Endodermal cell (in vitro differentiated cells): ENCODE measurements around the gene TRIM46. TPM values are rescaled to one million over a fixed set of nuclear protein-coding genes. Genes with fewer than 3 reads are reported as not detected.

Source experiments
- DNase-seq: peaks from one replicate; pipeline ENCODE4 v3.0.0-alpha.2; 2017
- H3K27ac ChIP-seq: 2 replicates; pipeline ENCODE4 v1.5.1; 2013; ENCODE audit warnings: mild to moderate bottlenecking, low read depth, low read length, moderate library complexity
- H3K27me3 ChIP-seq: 2 replicates; pipeline ENCODE4 v1.6.1; 2013; ENCODE audit warnings: mild to moderate bottlenecking, low read length, moderate library complexity; ENCODE audit not compliant: insufficient read depth, control insufficient read depth, poor library complexity, severe bottlenecking
- H3K36me3 ChIP-seq: 2 replicates; pipeline ENCODE4 v1.7.0; 2013; ENCODE audit warnings: mild to moderate bottlenecking, low read length, moderate library complexity; ENCODE audit not compliant: control insufficient read depth, insufficient read depth
- H3K4me1 ChIP-seq: one replicate; pipeline ENCODE4 v1.7.0; 2013; ENCODE audit warnings: low read length; ENCODE audit not compliant: control insufficient read depth, insufficient read depth
- H3K4me3 ChIP-seq: 2 replicates; pipeline ENCODE4 v1.5.1; 2013; ENCODE audit warnings: mild to moderate bottlenecking, low read length, moderate library complexity
- H3K9ac ChIP-seq: 2 replicates; pipeline ENCODE4 v1.6.1; 2013; ENCODE audit warnings: mild to moderate bottlenecking, low read length, moderate library complexity; ENCODE audit not compliant: poor library complexity, severe bottlenecking; ENCODE audit errors: extremely low read depth
- H3K9me3 ChIP-seq: 2 replicates; pipeline ENCODE4 v1.6.1; 2013; ENCODE audit warnings: mild to moderate bottlenecking, low read length, moderate library complexity; ENCODE audit not compliant: control insufficient read depth
- H3K27ac Mint-ChIP-seq: 2 replicates; pipeline ENCODE4 v1.8.0; 2020; ENCODE audit warnings: mixed read lengths
- H3K27me3 Mint-ChIP-seq: 2 replicates; pipeline ENCODE4 v1.8.0; 2021; ENCODE audit warnings: mild to moderate bottlenecking, mixed read lengths; ENCODE audit not compliant: insufficient read depth
- H3K36me3 Mint-ChIP-seq: 2 replicates; pipeline ENCODE4 v1.8.0; 2020; ENCODE audit warnings: low read depth, mixed read lengths
- H3K4me1 Mint-ChIP-seq: 2 replicates; pipeline ENCODE4 v1.8.0; 2020; ENCODE audit warnings: mixed read lengths
- H3K4me3 Mint-ChIP-seq: 2 replicates; pipeline ENCODE4 v1.8.0; 2020; ENCODE audit warnings: mild to moderate bottlenecking, moderate library complexity, mixed read lengths
- H3K9me3 Mint-ChIP-seq: 2 replicates; pipeline ENCODE4 v1.8.0; 2020; ENCODE audit warnings: mild to moderate bottlenecking, mixed read lengths
- CTCF ChIP-seq: fragments of 200-600 bp; sonication (generic); conservative IDR thresholded peaks from 2 replicates; pipeline ENCODE4 v1.5.0; 2021; ENCODE audit warnings: antibody characterized with exemption, mild to moderate bottlenecking
- WGBS, 2 experiments: methylation state at CpG; one replicate each; pipeline versions ENCODE4 v1.1.5 to v1.1.7; 2013; ENCODE audit warnings: missing lambda C conversion rate in 2 of 2, mixed read lengths in 1 of 2; ENCODE audit not compliant: insufficient coverage in 1 of 2, insufficient read length in 1 of 2; 5-methylcytosine and 5-hydroxymethylcytosine counted together
- total RNA-seq, 2 donors: library from RNA; stranded (reverse); fragmentation: NEBNext Ultra II Directional in 1 of 2; extraction: Animal tissue kit (Norgen Biotek cat#: 25700) in 1 of 2; gene quantifications; 2 replicates in 1 of 2; 3 replicates in 1 of 2; pipeline ENCODE4 v1.2.1, GENCODE V29; 2021

TRIM46 gene
- total RNA-seq, 2 donors from 2014 or later = 5.1 to 7.1 TPM

GRCh38 chr1:155171836-155172731, 1.6 kb upstream of the TRIM46 start:
- TF ChIP-seq CTCF = no peak
- peaks cover 15% of the 10 kb centered on the region for H3K27me3 Mint-ChIP-seq
- DNase-seq = peak; percentile 8
- peak overlapping the region; percentile 97 for H3K4me3 Mint-ChIP-seq
- peaks cover 17% of the 10 kb centered on the region for H3K4me1 Mint-ChIP-seq
- Histone ChIP-seq H3K9me3 (no peaks in the 10 kb centered on the region), H3K36me3 (peaks cover 16% of the 10 kb centered on the region), H3K27ac (no peak overlapping the region), H3K4me1 (no peaks in the 10 kb centered on the region), H3K4me3 (peak overlapping the region; percentile 94), H3K27me3 (no peaks in the 10 kb centered on the region), H3K9ac (peak overlapping the region; percentile 81)
- H3K36me3 Mint-ChIP-seq = peaks cover 16% of the 10 kb centered on the region
- H3K27ac Mint-ChIP-seq = peak overlapping the region; percentile 96
- WGBS, 2 experiments = 52 to 93% methylated on average over 3 to 8 of the region's 8 CpGs
- no peaks in the 10 kb centered on the region for H3K9me3 Mint-ChIP-seq

DNA sequence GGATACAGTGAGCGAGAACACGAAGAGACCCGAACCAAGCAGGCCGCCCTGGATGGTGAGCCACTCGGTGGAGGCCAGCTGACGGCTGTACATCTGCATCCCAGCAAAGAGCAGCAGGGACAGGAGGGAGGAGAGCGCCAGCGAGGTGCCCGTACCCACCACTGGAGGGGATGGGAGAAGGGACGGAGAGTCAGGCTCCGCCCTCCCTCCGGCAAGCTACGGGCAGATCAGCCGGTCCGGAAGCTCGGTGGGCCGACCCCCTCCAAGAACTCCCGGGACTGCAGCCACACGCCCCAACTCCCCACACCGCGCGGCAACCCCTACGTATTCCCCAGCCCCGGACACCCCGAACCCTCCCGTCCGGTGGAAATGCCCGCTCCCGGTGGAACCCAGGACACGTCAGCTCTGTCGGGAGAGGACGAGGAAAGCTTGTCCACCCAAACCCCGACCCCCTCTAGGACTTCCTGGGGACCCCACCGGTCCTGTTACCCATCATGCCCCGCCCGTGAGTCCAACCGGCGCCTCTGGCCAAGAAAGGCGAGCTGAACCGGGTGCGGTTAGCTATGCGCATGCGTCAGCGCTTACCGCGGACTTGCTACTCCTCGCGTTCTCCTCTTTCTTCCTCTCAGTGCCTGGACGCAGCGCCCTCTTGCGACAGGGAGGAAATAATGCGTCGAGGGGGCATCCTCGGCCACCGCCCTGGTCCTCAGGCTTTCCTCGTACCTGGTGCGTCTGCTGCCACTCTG, 744 bp upstream of the TRIM46 start, which contains the start of gene KRTCAP2:
KRTCAP2 (minus strand) TSS at position 573 of the 746 bp plus-strand sequence; CDS start at position 493, 80 bp downstream.
- Mint-ChIP-seq H3K9me3 (no peaks in the 10 kb centered on the region), H3K4me3 (peak within 1 kb of the TSS; percentile 97), H3K27me3 (peaks cover 15% of the 10 kb centered on the region), H3K27ac (peak within 1 kb of the TSS; percentile 96), H3K4me1 (peaks cover 14% of the 10 kb centered on the region), H3K36me3 (peaks cover 16% of the 10 kb centered on the region)
- Histone ChIP-seq H3K4me3 (peak within 1 kb of the TSS; percentile 94), H3K9ac (peak within 1 kb of the TSS; percentile 81), H3K27ac (peak within 1 kb of the TSS; percentile 45), H3K9me3 (no peaks in the 10 kb centered on the region), H3K27me3 (no peaks in the 10 kb centered on the region), H3K36me3 (peaks cover 25% of the 10 kb centered on the region), H3K4me1 (no peaks in the 10 kb centered on the region)
- TF ChIP-seq CTCF = peak; percentile 94
- 0% methylated on average over 25 to 57 of the region's 57 CpGs for whole genome bisulfite sequencing, 2 experiments
- peak; percentile 98 for DNase-seq
